Fibroblast of lung (primary cell): ENCODE results near the gene PSMG4.

ENCODE experiments used
- EZH2 ChIP-seq: IDR thresholded peaks from 2 replicates; pipeline ENCODE4 v1.5.1; 2012; ENCODE audit warnings: low read length, control low read depth, mild to moderate bottlenecking; ENCODE audit errors: missing control alignments
- TF ChIP-seq, protein P1 (sequence below), 2 donors: IDR thresholded peaks in 1 of 2; conservative IDR thresholded peaks in 1 of 2; 1 replicate in 1 of 2; 2 replicates in 1 of 2; pipeline ENCODE4 v1.5.1; 2011 to 2012; ENCODE audit warnings: low read length in 2 of 2, control low read depth in 1 of 2, inconsistent platforms in 1 of 2, low read depth in 1 of 2, mild to moderate bottlenecking in 1 of 2

GRCh38 chr6:3276174-3277167, 17.7 kb downstream of the PSMG4 start:
- TF ChIP-seq, protein P1, sequence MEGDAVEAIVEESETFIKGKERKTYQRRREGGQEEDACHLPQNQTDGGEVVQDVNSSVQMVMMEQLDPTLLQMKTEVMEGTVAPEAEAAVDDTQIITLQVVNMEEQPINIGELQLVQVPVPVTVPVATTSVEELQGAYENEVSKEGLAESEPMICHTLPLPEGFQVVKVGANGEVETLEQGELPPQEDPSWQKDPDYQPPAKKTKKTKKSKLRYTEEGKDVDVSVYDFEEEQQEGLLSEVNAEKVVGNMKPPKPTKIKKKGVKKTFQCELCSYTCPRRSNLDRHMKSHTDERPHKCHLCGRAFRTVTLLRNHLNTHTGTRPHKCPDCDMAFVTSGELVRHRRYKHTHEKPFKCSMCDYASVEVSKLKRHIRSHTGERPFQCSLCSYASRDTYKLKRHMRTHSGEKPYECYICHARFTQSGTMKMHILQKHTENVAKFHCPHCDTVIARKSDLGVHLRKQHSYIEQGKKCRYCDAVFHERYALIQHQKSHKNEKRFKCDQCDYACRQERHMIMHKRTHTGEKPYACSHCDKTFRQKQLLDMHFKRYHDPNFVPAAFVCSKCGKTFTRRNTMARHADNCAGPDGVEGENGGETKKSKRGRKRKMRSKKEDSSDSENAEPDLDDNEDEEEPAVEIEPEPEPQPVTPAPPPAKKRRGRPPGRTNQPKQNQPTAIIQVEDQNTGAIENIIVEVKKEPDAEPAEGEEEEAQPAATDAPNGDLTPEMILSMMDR (conservative IDR thresholded peaks at IDR 0.05 in 1 of 2, IDR thresholded peaks at IDR 0.05 in 1 of 2; ENCODE audit: low read depth in 1 of 2, low read length in 2 of 2) = no peak
- TF ChIP-seq EZH2 = no peak
